ENCODE measurements around the gene ROCK1.

ROCK1 gene

DNA sequence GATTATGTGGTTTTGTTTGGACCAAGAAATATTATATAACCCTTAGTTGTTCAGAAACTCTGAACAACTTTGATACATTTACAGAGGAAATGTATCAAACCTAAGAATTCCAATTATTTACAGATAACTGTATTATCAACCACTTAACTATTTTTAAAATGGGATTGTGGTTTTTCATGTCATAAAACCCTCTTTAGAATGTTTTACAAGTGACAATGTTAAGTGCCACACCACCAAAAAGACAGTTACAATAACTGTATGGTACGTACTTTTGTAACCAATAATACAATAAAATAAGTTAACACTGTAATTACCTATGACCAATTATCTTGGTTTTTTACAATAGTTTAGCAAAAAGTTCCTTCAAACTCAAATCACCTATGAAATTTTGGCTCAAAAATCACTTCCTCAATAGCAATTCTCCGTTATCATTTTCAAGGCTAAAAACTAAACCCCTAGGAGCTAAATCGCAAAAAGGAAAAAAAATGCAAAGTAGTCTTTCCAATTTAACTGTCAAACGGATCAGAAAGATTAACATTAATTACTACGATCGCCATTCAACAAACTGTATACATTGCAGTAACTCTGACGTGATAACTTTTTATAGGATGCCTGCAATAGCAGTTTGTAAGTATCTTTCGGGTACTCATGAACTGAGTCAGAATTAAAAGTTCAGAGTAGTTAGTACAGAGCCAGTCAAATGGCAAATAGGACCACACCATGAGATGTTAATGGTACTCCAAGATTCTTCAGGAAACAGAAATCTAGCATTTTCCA, 1.5 kb downstream of the ROCK1 start:
- Histone ChIP-seq H3K36me3 (ENCODE audit: low read length) (peaks cover 6% of the 10 kb centered on the region; the same call in 1 of the 2 replicates), H4K20me1 (ENCODE audit: low read depth, low read length) (peaks cover 41% of the 10 kb centered on the region), H3F3A (ENCODE audit: insufficient read depth) (no peaks in the 10 kb centered on the region), H3K9me3 (ENCODE audit: insufficient read depth, low read length) (no peaks in the 10 kb centered on the region), H3K9me2 (replicated peaks; ENCODE audit: insufficient read depth, low read length) (no peaks in the 10 kb centered on the region), H3K79me2 (ENCODE audit: insufficient read depth, low read length) (peaks cover 63% of the 10 kb centered on the region), H3K9ac (ENCODE audit: low read length) (peak overlapping the region; percentile 97), H3K4me2 (ENCODE audit: low read depth, low read length, poor library complexity, severe bottlenecking) (peak overlapping the region; percentile 97), H3K27ac (ENCODE audit: low read depth, low read length) (peak overlapping the region; percentile 89), H2AFZ (ENCODE audit: low read depth, low read length, severe bottlenecking) (peak overlapping the region; percentile 93), H3K27me3 (ENCODE audit: low read length) (no peaks in the 10 kb centered on the region), H3K4me3 (ENCODE audit: insufficient read depth, low read length, poor library complexity, severe bottlenecking) (peak overlapping the region; percentile 82)
- TF ChIP-seq, protein P1, sequence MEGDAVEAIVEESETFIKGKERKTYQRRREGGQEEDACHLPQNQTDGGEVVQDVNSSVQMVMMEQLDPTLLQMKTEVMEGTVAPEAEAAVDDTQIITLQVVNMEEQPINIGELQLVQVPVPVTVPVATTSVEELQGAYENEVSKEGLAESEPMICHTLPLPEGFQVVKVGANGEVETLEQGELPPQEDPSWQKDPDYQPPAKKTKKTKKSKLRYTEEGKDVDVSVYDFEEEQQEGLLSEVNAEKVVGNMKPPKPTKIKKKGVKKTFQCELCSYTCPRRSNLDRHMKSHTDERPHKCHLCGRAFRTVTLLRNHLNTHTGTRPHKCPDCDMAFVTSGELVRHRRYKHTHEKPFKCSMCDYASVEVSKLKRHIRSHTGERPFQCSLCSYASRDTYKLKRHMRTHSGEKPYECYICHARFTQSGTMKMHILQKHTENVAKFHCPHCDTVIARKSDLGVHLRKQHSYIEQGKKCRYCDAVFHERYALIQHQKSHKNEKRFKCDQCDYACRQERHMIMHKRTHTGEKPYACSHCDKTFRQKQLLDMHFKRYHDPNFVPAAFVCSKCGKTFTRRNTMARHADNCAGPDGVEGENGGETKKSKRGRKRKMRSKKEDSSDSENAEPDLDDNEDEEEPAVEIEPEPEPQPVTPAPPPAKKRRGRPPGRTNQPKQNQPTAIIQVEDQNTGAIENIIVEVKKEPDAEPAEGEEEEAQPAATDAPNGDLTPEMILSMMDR (IDR thresholded peaks at IDR 0.05; ENCODE audit: insufficient read depth, low read length, poor library complexity, severe bottlenecking): no peak
- no peak for TF ChIP-seq EZH2phosphoT487 (conservative IDR thresholded peaks at IDR 0.05; ENCODE audit: low read length)

DNA sequence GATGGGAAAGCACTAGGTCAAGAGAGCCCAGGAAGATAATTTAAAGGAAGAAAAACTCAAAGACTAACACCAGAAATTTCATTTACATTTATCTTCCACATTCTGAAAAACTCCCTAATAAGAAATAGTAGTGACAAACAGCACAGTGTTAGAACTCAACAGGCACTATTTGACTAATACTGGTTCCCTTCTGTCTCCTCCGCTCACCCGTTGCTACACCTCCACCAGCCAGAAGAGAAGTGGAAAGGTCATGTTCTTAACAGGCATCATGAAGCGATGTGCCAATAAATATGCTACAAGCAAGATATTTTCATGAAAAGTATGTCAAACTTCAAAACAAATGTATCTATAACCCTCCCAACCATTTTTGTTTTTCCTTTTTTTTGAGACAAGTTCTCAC, 5.7 kb downstream of the ROCK1 start:
- no peak overlapping the region for H3K9ac ChIP-seq (ENCODE audit: low read length)
- TF ChIP-seq, protein P1 (IDR thresholded peaks at IDR 0.05; ENCODE audit: insufficient read depth, low read length, poor library complexity, severe bottlenecking): no peak
- TF ChIP-seq EZH2phosphoT487 (conservative IDR thresholded peaks at IDR 0.05; ENCODE audit: low read length): no peak
- H3K27me3 ChIP-seq (ENCODE audit: low read length): no peaks in the 10 kb centered on the region
- H3K9me2 ChIP-seq (replicated peaks; ENCODE audit: insufficient read depth, low read length): no peaks in the 10 kb centered on the region
- no peak overlapping the region for H3K27ac ChIP-seq (ENCODE audit: low read depth, low read length)
- H3K9me3 ChIP-seq (ENCODE audit: insufficient read depth, low read length): no peaks in the 10 kb centered on the region
- no peak overlapping the region for H3K4me3 ChIP-seq (ENCODE audit: insufficient read depth, low read length, poor library complexity, severe bottlenecking)
- no peak overlapping the region for H2AFZ ChIP-seq (ENCODE audit: low read depth, low read length, severe bottlenecking)
- peaks cover 74% of the 10 kb centered on the region for H4K20me1 ChIP-seq (ENCODE audit: low read depth, low read length)
- H3K4me2 ChIP-seq (ENCODE audit: low read depth, low read length, poor library complexity, severe bottlenecking): peak overlapping the region; percentile 97
- H3K79me2 ChIP-seq (ENCODE audit: insufficient read depth, low read length): peaks cover 100% of the 10 kb centered on the region
- H3F3A ChIP-seq (ENCODE audit: insufficient read depth): peaks cover 13% of the 10 kb centered on the region; the same call in 1 of the 2 replicates
- H3K36me3 ChIP-seq (ENCODE audit: low read length): peaks cover 6% of the 10 kb centered on the region; the same call in 1 of the 2 replicates

DNA sequence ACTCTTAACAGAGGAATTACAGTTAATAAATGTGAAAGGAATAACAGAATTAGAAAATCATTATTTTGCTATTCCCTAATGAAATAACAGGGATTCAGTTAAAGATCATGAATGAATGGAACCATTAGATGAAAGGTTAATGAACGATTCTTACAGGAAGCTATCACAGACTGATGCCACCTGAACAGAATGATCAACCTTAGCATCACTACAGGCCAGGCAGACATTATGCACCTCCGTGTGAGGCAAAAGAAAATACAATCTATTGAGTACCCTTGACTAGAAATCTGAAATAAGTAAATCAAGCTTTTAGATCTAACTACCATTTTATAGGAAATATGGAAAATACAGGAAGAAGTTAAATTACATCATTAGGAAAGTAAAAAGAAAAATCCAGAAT, 10.4 kb downstream of the ROCK1 start:
- Histone ChIP-seq H3K9ac (ENCODE audit: low read length) (no peak overlapping the region), H3K4me2 (ENCODE audit: low read depth, low read length, poor library complexity, severe bottlenecking) (peak overlapping the region; percentile 62), H4K20me1 (ENCODE audit: low read depth, low read length) (peaks cover 69% of the 10 kb centered on the region), H3K27me3 (ENCODE audit: low read length) (no peaks in the 10 kb centered on the region), H3K79me2 (ENCODE audit: insufficient read depth, low read length) (peaks cover 100% of the 10 kb centered on the region), H3F3A (ENCODE audit: insufficient read depth) (peaks cover 24% of the 10 kb centered on the region; the same call in 1 of the 2 replicates), H3K27ac (ENCODE audit: low read depth, low read length) (no peak overlapping the region), H3K9me3 (ENCODE audit: insufficient read depth, low read length) (no peaks in the 10 kb centered on the region), H3K4me3 (ENCODE audit: insufficient read depth, low read length, poor library complexity, severe bottlenecking) (no peak overlapping the region), H2AFZ (ENCODE audit: low read depth, low read length, severe bottlenecking) (no peak overlapping the region), H3K9me2 (replicated peaks; ENCODE audit: insufficient read depth, low read length) (no peaks in the 10 kb centered on the region), H3K36me3 (ENCODE audit: low read length) (no peaks in the 10 kb centered on the region)
- TF ChIP-seq EZH2phosphoT487 (conservative IDR thresholded peaks at IDR 0.05; ENCODE audit: low read length): no peak
- TF ChIP-seq, protein P1 (IDR thresholded peaks at IDR 0.05; ENCODE audit: insufficient read depth, low read length, poor library complexity, severe bottlenecking): no peak

Data from SU-DHL-6 (cell line).